T-helper 1 cell (primary cell): Measurements from ENCODE around the gene LY6G5B.

Source experiments
- DNase-seq, 5 donors: peaks; one replicate each; pipeline ENCODE4 v3.0.0-alpha.2; 2012 to 2020

The LY6G5B gene

DNA sequence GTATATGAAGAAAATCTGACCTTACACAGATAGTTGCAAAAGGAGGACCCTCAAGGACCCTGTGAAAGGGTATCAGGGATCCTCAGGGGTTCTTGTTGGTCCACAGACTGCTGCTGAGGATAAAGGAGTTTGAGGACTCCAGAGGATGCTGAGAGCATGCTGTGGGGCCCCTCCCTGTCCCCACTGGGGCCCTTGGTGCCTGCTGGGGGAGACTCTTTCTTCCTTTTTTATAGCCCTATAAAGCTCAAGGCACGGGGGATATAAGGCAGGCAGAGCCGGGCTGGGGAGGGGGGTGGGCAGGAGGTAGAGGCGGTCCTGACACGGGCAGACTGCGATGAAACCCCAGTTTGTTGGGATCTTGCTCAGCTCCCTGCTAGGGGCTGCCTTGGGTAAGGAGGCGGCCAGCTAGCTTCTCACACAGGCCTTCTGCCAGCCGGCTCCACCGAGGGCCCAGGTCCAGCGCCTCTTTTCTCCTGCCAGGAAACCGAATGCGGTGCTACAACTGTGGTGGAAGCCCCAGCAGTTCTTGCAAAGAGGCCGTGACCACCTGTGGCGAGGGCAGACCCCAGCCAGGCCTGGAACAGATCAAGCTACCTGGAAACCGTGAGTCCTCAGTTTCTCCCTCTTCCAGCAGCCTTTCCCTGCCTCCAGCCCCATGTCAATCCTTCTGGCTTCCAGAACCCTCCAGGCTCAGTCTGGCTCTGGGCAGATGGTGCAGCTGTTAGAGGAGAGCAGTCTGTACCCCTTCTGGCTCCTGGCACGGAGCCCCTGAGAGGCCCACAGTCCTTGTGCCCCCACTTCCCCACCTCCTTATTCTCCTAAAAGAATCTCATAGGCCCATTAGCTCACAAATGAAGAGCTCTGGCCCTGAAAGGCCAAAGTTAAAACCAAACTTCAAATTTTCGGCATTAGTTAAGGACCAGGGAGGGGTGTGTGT lies 45.5 kb downstream of the LY6G5B start, which contains the start of gene LY6G6D:
LY6G6D (plus strand) TSS at position 327 of the 937 bp plus-strand sequence; CDS start at position 335, 8 bp downstream.
- no peak for DNase-seq

DNA sequence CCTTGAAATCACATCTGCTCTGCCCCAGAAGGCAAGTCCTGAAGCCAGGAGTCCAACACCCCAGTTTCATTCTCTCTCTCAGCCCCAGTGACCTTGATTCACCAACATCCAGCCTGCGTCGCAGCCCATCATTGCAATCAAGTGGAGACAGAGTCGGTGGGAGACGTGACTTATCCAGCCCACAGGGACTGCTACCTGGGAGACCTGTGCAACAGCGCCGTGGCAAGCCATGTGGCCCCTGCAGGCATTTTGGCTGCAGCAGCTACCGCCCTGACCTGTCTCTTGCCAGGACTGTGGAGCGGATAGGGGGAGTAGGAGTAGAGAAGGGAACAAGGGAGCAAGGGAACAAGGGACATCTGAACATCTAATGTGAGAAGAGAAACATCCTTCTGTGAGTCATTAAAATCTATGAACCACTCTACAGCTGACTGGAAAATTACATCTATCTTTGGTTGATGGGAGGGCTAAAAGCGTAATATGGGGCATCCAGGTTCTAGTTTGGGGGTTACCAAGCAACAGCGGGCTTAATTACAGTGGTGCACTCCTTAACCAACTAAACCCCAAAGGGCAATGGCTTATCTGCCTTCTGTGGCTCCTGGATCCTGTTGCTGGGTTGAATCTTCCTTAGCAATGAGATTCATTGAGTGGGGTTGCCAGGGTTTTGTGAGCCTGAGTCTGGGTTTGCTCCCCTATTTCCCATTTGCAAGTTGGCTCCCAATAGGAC lies 47.9 kb downstream of the LY6G5B start:
- DNase-seq = no peak

GRCh38 chr6:31718265-31718664 lies 48.5 kb downstream of the LY6G5B start:
- no peak for DNase-seq

DNA sequence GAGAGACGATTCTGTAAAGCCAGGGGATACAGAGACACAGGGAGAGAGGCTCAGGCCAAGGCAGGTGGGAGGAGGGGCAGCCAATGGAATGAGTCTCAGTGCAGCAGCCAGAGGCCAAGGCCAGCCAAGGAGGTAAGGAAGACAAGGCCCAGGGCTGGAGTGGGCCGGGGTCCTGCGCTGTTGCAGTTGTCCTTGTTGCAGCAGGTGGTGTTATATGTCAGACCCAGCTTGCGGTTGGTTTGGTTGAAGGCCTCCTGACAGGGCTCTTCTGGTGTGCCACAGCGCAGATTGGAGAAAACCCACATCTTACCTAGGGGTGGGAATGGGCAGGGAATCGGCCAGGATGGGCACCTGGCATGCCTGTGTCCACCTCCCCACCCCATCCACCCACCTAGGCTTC lies 49.2 kb downstream of the LY6G5B start:
- no peak for DNase-seq

DNA sequence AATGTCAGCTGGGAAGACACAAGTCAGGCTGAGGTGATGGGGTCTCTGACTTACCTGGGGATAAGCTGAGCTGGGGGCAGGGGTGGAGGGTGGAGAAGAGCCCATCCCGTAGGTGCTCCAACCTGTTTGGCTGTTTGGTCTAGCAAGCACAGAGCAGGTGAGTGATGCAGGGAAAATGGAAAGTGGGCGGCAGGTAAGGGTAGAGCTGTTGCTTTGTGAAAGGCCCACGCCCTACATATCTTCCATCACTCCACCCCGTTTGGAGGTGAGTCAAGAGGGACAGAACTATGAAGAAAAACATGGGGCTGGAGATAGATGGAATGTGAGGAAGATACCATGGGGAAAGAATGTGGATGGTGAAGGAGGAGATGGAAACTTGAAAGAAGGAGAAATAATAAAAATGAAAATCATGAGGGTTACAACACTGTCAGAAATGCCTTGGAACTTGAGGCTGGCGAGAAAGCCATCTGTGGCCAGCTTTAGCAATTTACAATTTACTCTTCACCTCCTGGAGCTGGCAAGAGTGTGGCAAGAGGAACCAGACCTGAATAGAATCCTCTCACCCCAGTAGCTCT lies 50.5 kb downstream of the LY6G5B start:
- DNase-seq = no peak

DNA sequence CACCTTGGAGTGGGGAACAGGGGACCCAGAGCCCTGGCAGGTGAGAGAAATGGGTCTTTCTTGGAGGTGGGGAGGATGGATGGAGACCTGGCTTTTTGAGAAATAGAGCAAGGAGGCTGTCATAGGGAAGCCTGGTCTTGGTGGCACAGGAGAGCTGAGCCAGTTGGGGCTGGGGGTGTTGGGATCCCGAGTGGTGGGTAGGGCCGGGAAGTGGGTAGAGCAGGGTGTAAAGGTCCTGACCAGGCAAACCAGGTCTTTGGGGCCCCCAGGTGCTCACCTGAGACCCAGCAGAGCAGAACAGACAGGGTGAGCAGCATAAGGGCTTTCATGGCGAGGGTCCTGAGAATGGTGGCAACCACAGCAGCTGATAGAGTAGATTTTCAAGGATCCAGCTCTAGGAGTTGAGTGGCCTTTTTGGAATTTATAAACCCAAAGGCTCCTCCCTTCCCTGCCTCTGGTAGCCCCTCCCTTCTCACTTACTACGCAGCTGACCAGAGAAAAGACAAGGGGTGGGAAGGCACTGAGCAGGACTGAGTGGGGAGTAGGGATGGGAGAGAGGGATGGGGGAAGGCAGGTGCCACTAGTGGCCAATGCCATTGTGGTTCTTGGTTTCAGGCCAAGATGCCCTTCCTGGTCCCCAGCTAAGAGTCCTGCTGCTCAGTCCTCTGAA lies 51.7 kb downstream of the LY6G5B start, which contains the start of gene LY6G6C:
LY6G6C (minus strand) TSS at position 396 of the 670 bp plus-strand sequence; CDS start at position 329, 67 bp downstream.
- DNase-seq = no peak

- DNase-seq = no peak
Measured at GRCh38 chr6:31722173-31722572, 52.4 kb downstream of the LY6G5B start.
